ENCODE data around the gene HMG20B.
A peak's percentile ranks its signal among the peaks of the same experiment; 100 is the strongest.

HMG20B gene

DNA sequence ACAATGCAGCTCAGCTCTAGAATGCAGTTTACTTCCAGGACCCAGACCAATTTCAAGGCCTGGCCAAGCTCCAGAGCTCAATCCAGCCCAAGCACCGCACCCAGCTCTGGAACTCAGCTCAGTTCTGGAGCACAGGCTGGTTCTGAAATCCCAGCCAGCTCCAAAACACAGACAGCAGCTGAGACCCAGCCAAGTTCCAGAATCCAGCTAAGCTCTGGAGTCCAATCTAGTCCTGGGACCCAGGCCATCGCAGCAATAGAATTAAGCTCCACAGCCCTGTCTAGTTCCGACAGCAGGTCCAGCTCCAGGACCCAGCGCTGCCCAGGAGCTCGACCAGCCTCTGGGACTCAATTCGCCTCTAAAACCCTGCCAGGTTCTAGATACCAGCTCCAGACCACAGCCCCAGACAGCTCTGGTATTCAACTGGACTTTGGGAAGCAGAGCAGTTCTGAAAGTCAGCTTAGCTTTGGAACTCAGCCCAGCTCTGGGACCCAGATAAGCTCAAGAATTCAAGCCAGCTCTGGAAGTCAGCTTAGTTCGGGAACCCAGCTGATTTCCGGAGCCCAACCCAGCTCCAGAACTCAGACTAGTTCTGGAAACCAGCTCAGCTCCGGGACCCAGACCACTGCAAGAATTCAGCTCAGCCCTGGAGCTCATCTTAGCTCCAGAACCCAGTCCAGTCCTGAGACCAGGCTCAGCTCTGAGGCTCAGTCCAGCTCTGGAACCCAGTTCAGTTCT is 19.3 kb downstream of the HMG20B start:
- no peaks in the 10 kb centered on the region for H3K4me1 ChIP-seq (ENCODE audit: control insufficient read depth, low read depth, low read length)
- H3K27me3 ChIP-seq (ENCODE audit: control insufficient read depth, insufficient read depth, low read length) = peaks cover 8% of the 10 kb centered on the region
- no peaks in the 10 kb centered on the region for H3K9me3 ChIP-seq (ENCODE audit: control insufficient read depth, low read depth, low read length)
- H3K27ac ChIP-seq (ENCODE audit: low read length) = no peak overlapping the region
- H3K9ac ChIP-seq (ENCODE audit: low read length) = no peak overlapping the region
- no peak overlapping the region for H3K4me3 ChIP-seq (ENCODE audit: low read length)
- H3K36me3 ChIP-seq (ENCODE audit: control insufficient read depth, low read depth, low read length) = no peaks in the 10 kb centered on the region

- H3K4me3 ChIP-seq (ENCODE audit: low read length) = no peak overlapping the region
- H3K9ac ChIP-seq (ENCODE audit: low read length) = no peak overlapping the region
- no peaks in the 10 kb centered on the region for H3K36me3 ChIP-seq (ENCODE audit: control insufficient read depth, low read depth, low read length)
Measured at GRCh38 chr19:3593156-3593555, 20.4 kb downstream of the HMG20B start.

DNA sequence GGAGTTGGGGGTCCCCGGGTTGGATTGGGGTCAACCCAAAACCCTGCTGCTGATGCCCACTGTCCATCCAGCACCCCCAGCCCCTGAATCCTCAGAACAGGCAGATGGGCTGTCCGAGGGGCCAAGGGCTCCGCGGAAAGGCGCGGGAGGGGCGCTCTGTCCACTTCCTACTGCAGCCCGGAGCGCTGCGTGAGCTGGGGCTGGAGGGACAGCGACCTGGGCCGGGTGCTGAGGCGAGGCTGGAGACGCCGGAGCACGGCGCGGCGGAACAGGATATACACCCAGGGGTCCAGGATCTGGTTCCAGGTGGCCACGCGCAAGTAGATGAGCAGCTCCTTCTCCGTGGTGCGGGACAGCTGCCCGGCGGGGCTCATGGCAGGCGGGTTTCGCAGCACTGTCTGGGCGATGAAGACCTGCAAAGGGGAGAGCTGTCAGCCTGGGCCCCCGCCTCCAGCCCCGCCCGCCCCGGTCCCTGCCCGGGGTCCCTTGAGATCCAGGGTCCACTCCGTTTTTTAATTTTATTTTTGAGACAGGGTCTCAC is 22.8 kb downstream of the HMG20B start:
- no peaks in the 10 kb centered on the region for H3K9me3 ChIP-seq (ENCODE audit: control insufficient read depth, low read depth, low read length)
- H3K4me1 ChIP-seq (ENCODE audit: control insufficient read depth, low read depth, low read length) = no peaks in the 10 kb centered on the region
- no peak overlapping the region for H3K9ac ChIP-seq (ENCODE audit: low read length)
- no peaks in the 10 kb centered on the region for H3K27me3 ChIP-seq (ENCODE audit: control insufficient read depth, insufficient read depth, low read length)
- no peak overlapping the region for H3K27ac ChIP-seq (ENCODE audit: low read length)
- no peaks in the 10 kb centered on the region for H3K36me3 ChIP-seq (ENCODE audit: control insufficient read depth, low read depth, low read length)
- H3K4me3 ChIP-seq (ENCODE audit: low read length) = no peak overlapping the region

More at GRCh38 chr19:3593156-3593555, 20.4 kb downstream of the HMG20B start:
- H3K27me3 ChIP-seq (ENCODE audit: control insufficient read depth, insufficient read depth, low read length) = peaks cover 4% of the 10 kb centered on the region
- H3K4me1 ChIP-seq (ENCODE audit: control insufficient read depth, low read depth, low read length) = no peaks in the 10 kb centered on the region
- no peaks in the 10 kb centered on the region for H3K9me3 ChIP-seq (ENCODE audit: control insufficient read depth, low read depth, low read length)
- no peak overlapping the region for H3K27ac ChIP-seq (ENCODE audit: low read length)

DNA sequence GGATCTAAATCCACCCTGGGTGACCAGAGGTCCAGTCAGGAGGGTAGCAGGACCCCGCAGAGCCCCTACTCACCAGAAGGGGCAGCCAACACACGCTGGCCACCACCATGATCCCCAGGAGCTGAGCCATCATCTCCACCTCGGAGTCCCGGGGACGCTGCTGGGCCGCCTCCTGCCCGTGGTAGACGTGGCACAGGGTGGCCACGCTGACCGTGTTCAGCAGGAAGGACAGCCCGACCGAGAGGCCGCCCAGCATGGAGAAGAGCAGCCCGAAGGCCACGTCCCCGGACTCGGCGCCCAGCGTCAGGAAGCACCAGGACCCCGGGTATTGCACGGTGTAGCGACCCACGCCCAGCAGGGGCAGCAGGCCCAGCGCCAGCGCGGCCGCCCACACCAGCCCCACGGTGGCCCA is 27.0 kb downstream of the HMG20B start:
- H3K9ac ChIP-seq (ENCODE audit: low read length) = no peak overlapping the region
- H3K27ac ChIP-seq (ENCODE audit: low read length) = no peak overlapping the region
- no peaks in the 10 kb centered on the region for H3K4me1 ChIP-seq (ENCODE audit: control insufficient read depth, low read depth, low read length)
- no peak overlapping the region for H3K4me3 ChIP-seq (ENCODE audit: low read length)
- no peaks in the 10 kb centered on the region for H3K9me3 ChIP-seq (ENCODE audit: control insufficient read depth, low read depth, low read length)
- no peaks in the 10 kb centered on the region for H3K27me3 ChIP-seq (ENCODE audit: control insufficient read depth, insufficient read depth, low read length)
- H3K36me3 ChIP-seq (ENCODE audit: control insufficient read depth, low read depth, low read length) = no peaks in the 10 kb centered on the region

DNA sequence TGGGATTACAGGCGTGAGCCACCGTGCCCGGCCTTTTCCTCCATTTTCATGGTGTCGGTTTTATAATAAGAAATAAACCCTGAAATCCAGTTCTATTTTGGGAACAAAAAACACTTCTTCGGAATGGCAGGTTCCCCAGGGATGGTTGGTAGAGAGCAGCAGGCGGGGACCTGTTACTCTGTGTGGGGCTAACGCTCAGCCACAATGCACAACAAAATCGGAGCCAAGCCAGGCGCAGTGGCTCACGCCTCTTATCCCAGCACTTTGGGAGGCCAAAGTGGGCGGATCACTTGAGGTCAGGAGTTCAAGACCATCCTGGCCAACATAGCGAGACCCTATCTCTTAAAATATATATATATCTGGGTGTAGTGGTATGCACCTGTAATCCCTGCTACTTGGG is 28.3 kb downstream of the HMG20B start:
- Histone ChIP-seq H3K9me3 (ENCODE audit: control insufficient read depth, low read depth, low read length) (no peaks in the 10 kb centered on the region), H3K9ac (ENCODE audit: low read length) (no peak overlapping the region), H3K27me3 (ENCODE audit: control insufficient read depth, insufficient read depth, low read length) (peaks cover 11% of the 10 kb centered on the region), H3K4me3 (ENCODE audit: low read length) (no peak overlapping the region), H3K36me3 (ENCODE audit: control insufficient read depth, low read depth, low read length) (no peaks in the 10 kb centered on the region), H3K4me1 (ENCODE audit: control insufficient read depth, low read depth, low read length) (no peaks in the 10 kb centered on the region), H3K27ac (ENCODE audit: low read length) (no peak overlapping the region)

DNA sequence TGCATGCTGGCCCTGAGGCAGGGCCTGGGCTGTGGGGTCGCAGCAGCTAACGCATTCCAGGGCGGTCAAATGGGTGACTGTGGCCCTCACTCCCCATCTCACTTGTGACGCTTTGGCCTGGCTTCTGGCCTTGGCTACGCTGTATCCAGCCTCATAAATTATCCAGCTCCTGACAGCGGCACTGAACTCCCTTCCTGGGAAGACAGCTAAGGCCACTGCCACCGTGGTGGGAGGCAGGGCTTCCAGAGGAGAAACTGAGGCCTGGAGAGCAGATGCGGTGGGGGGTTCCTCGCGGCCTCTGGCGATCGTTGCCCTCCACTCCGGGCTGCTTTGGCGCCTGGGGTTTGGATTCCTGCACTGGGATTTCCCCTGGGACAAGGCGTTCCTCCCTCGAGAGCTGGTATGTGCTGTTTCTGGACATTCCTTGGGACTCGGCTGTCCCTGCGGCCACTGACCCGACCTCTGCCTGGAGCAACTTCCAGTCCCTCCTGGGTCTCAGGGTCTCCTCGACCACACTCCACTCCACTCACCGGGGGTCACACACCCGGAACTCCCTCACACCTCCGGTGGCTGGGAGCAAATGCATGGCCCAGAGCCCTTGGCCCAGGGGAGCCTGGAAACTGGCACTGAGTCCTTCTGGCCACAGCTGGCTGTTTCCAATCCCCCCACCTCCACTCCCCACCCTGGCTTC is 30.5 kb downstream of the HMG20B start:
- Histone ChIP-seq H3K27me3 (ENCODE audit: control insufficient read depth, insufficient read depth, low read length) (peaks cover 15% of the 10 kb centered on the region), H3K27ac (ENCODE audit: low read length) (no peak overlapping the region), H3K4me1 (ENCODE audit: control insufficient read depth, low read depth, low read length) (no peaks in the 10 kb centered on the region), H3K9ac (ENCODE audit: low read length) (no peak overlapping the region), H3K4me3 (ENCODE audit: low read length) (no peak overlapping the region), H3K36me3 (ENCODE audit: control insufficient read depth, low read depth, low read length) (no peaks in the 10 kb centered on the region), H3K9me3 (ENCODE audit: control insufficient read depth, low read depth, low read length) (no peaks in the 10 kb centered on the region)

DNA sequence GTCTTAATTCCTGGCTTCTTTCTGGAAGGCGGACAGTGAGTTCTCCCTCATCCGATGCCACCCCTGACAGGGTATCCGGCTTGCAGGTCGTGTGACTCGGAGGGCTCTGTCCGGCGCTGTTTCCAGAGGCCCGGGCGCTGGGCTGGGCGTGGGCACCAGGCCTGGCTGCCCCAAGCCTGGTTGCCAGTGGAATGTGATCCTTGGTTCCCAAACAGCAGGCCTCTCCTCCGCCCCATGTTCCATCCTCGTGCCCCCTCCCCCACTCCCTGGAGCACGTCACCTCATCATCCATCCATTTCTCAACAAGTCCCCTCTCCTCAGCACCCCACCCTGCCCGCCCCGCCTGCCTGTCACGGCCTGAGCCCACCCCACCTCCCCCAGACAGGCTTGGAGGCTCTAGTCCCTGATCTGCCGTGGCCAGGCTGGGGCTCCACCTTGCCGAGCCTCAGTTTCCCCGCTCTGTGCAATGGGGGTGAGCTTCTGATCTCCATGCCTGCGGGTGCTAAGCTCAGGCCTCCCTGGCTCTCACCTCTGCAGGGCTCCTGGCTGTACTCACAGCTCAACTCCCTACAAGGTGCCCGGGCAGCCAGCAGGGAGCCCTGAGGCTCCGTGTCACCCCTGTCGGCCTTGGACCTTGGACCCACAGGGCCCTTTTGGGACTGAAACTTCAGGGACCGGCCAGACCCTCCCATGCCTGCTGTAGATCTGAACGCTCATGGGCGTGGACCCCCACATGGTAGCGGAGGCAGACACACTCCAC is 31.7 kb downstream of the HMG20B start:
- peaks cover 15% of the 10 kb centered on the region for H3K27me3 ChIP-seq (ENCODE audit: control insufficient read depth, insufficient read depth, low read length)
- no peak overlapping the region for H3K4me3 ChIP-seq (ENCODE audit: low read length)
- no peaks in the 10 kb centered on the region for H3K4me1 ChIP-seq (ENCODE audit: control insufficient read depth, low read depth, low read length)
- H3K9me3 ChIP-seq (ENCODE audit: control insufficient read depth, low read depth, low read length) = no peaks in the 10 kb centered on the region
- H3K27ac ChIP-seq (ENCODE audit: low read length) = no peak overlapping the region
- H3K9ac ChIP-seq (ENCODE audit: low read length) = no peak overlapping the region
- no peaks in the 10 kb centered on the region for H3K36me3 ChIP-seq (ENCODE audit: control insufficient read depth, low read depth, low read length)

GRCh38 chr19:3604987-3605343 is 32.2 kb downstream of the HMG20B start:
- Histone ChIP-seq H3K4me1 (ENCODE audit: control insufficient read depth, low read depth, low read length) (no peaks in the 10 kb centered on the region), H3K36me3 (ENCODE audit: control insufficient read depth, low read depth, low read length) (no peaks in the 10 kb centered on the region), H3K27me3 (ENCODE audit: control insufficient read depth, insufficient read depth, low read length) (peaks cover 15% of the 10 kb centered on the region), H3K9ac (ENCODE audit: low read length) (no peak overlapping the region), H3K27ac (ENCODE audit: low read length) (no peak overlapping the region), H3K4me3 (ENCODE audit: low read length) (no peak overlapping the region), H3K9me3 (ENCODE audit: control insufficient read depth, low read depth, low read length) (no peaks in the 10 kb centered on the region)

- H3K36me3 ChIP-seq (ENCODE audit: control insufficient read depth, low read depth, low read length) = no peaks in the 10 kb centered on the region
- H3K27ac ChIP-seq (ENCODE audit: low read length) = no peak overlapping the region
- H3K4me1 ChIP-seq (ENCODE audit: control insufficient read depth, low read depth, low read length) = no peaks in the 10 kb centered on the region
- no peak overlapping the region for H3K4me3 ChIP-seq (ENCODE audit: low read length)
- H3K27me3 ChIP-seq (ENCODE audit: control insufficient read depth, insufficient read depth, low read length) = peaks cover 15% of the 10 kb centered on the region
- H3K9me3 ChIP-seq (ENCODE audit: control insufficient read depth, low read depth, low read length) = no peaks in the 10 kb centered on the region
- H3K9ac ChIP-seq (ENCODE audit: low read length) = no peak overlapping the region
Measured at GRCh38 chr19:3605361-3605760, 32.6 kb downstream of the HMG20B start.

- no peak overlapping the region for H3K9ac ChIP-seq (ENCODE audit: low read length)
- no peaks in the 10 kb centered on the region for H3K36me3 ChIP-seq (ENCODE audit: control insufficient read depth, low read depth, low read length)
- H3K4me1 ChIP-seq (ENCODE audit: control insufficient read depth, low read depth, low read length) = no peaks in the 10 kb centered on the region
- no peak overlapping the region for H3K4me3 ChIP-seq (ENCODE audit: low read length)
- no peak overlapping the region for H3K27ac ChIP-seq (ENCODE audit: low read length)
- no peaks in the 10 kb centered on the region for H3K9me3 ChIP-seq (ENCODE audit: control insufficient read depth, low read depth, low read length)
- H3K27me3 ChIP-seq (ENCODE audit: control insufficient read depth, insufficient read depth, low read length) = peaks cover 15% of the 10 kb centered on the region
Measured at GRCh38 chr19:3605770-3606169, 33.0 kb downstream of the HMG20B start.

DNA sequence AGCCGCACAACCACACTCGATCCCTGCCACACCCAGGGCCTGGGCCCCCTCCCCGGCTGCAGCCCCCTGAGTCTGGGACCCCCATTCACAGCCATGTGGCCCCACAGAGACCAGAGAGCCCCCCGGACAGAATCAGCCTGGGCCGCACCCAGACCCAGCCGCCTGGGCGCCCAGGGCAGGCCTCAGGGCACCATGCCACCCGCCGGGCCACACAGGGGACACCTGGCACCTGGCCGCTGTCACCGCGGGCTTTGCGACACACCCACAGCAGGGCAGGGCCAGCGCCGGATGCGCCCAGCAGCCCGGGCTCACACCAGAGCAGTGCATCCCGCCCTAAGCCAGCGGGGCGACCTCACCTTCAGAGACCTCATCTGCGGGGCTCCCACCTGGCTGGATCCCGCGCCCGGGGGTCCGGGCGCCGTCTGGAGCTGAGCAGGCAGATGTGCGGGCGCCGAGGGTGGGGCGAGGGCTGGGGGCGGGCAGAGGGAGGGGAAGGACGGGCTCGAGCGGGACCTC is 33.5 kb downstream of the HMG20B start:
- H3K9me3 ChIP-seq (ENCODE audit: control insufficient read depth, low read depth, low read length) = no peaks in the 10 kb centered on the region
- peaks cover 15% of the 10 kb centered on the region for H3K27me3 ChIP-seq (ENCODE audit: control insufficient read depth, insufficient read depth, low read length)
- no peak overlapping the region for H3K27ac ChIP-seq (ENCODE audit: low read length)
- H3K36me3 ChIP-seq (ENCODE audit: control insufficient read depth, low read depth, low read length) = no peaks in the 10 kb centered on the region
- peak overlapping the region; percentile 51 for H3K4me3 ChIP-seq (ENCODE audit: low read length)
- no peak overlapping the region for H3K9ac ChIP-seq (ENCODE audit: low read length)
- H3K4me1 ChIP-seq (ENCODE audit: control insufficient read depth, low read depth, low read length) = no peaks in the 10 kb centered on the region

Measured in iPS-18a (cell line).